IMR-90 (cell line): ENCODE data around the gene CYB5RL.

Experiments
- MAFK ChIP-seq: IDR thresholded peaks from 2 replicates; pipeline ENCODE4 v1.6.1; 2012; ENCODE audit warnings: low read depth, low read length, improper control_type of control experiment
- POLR2A ChIP-seq: IDR thresholded peaks from 2 replicates; pipeline ENCODE4 v1.6.1; 2012; ENCODE audit warnings: mild to moderate bottlenecking, low read depth, low read length

- TF ChIP-seq POLR2A (no peak), MAFK (no peak)
Measured at GRCh38 chr1:54243022-54243421, 43.2 kb upstream of the CYB5RL start.
